Left hindlimb (tissue), 1 donor: Measurements from ENCODE around the gene RASGRP2.
A peak's percentile ranks its signal among the peaks of the same experiment; 100 is the strongest.

ENCODE experiments used
- DNase-seq: peaks from one replicate; pipeline ENCODE4 v3.0.0-alpha.2; 2018

Gene RASGRP2

GRCh38 chr11:64694026-64694755 lies 49.8 kb downstream of the RASGRP2 start:
- no peak for DNase-seq

- no peak for DNase-seq
These were observed 51.1 kb downstream of the RASGRP2 start for GRCh38 chr11:64692764-64693331.

GRCh38 chr11:64691543-64691942 lies 52.4 kb downstream of the RASGRP2 start:
- no peak for DNase-seq

- DNase-seq = no peak
These were observed 53.7 kb downstream of the RASGRP2 start for GRCh38 chr11:64690235-64690634.

GRCh38 chr11:64688534-64688982 lies 55.4 kb downstream of the RASGRP2 start:
- peak; percentile 92 for DNase-seq

- DNase-seq = peak; percentile 46
These were observed 56.1 kb downstream of the RASGRP2 start for GRCh38 chr11:64687643-64688533.

GRCh38 chr11:64687204-64687603 lies 56.7 kb downstream of the RASGRP2 start:
- peak; percentile 78 for DNase-seq

- no peak for DNase-seq
These were observed 57.3 kb downstream of the RASGRP2 start for GRCh38 chr11:64686466-64687170.

- no peak for DNase-seq
These were observed 58.4 kb downstream of the RASGRP2 start for GRCh38 chr11:64685536-64685935.

- no peak for DNase-seq
These were observed 59.6 kb downstream of the RASGRP2 start for GRCh38 chr11:64684357-64684756.

GRCh38 chr11:64681171-64681570 lies 62.8 kb downstream of the RASGRP2 start:
- DNase-seq = no peak

GRCh38 chr11:64679846-64680245 lies 64.1 kb downstream of the RASGRP2 start:
- no peak for DNase-seq

GRCh38 chr11:64677441-64678023 lies 66.4 kb downstream of the RASGRP2 start:
- DNase-seq = no peak
